Parathyroid adenoma (tissue), 2 donors: ENCODE measurements around the gene ASB2.

Experiments used
- H2AFZ ChIP-seq: fragments of 300-600 bp; sonication (generic); one replicate; pipeline ENCODE4 v1.7.0; 2017; ENCODE audit warnings: antibody characterized with exemption, mild to moderate bottlenecking
- H3K27ac ChIP-seq: fragments of 300-600 bp; sonication (generic); one replicate; pipeline ENCODE4 v1.7.0; 2017
- H3K27me3 ChIP-seq: fragments of 300-600 bp; sonication (generic); one replicate; pipeline ENCODE4 v1.7.0; 2017; ENCODE audit warnings: low read length; ENCODE audit not compliant: control insufficient read depth, insufficient read depth
- H3K36me3 ChIP-seq: fragments of 300-600 bp; sonication (generic); one replicate; pipeline ENCODE4 v1.7.0; 2017; ENCODE audit warnings: low read length; ENCODE audit not compliant: control insufficient read depth, insufficient read depth
- H3K4me1 ChIP-seq: fragments of 300-600 bp; sonication (generic); one replicate; pipeline ENCODE4 v1.7.0; 2017; ENCODE audit warnings: control low read depth
- H3K4me2 ChIP-seq: fragments of 300-600 bp; sonication (generic); one replicate; pipeline ENCODE4 v1.7.0; 2017; ENCODE audit warnings: low read length
- H3K4me3 ChIP-seq: fragments of 300-600 bp; sonication (generic); one replicate; pipeline ENCODE4 v1.7.0; 2017; ENCODE audit warnings: low read depth, low read length
- H3K79me2 ChIP-seq: fragments of 300-600 bp; sonication (generic); one replicate; pipeline ENCODE4 v1.7.0; 2017; ENCODE audit warnings: control low read depth
- H3K9ac ChIP-seq: fragments of 300-600 bp; sonication (generic); one replicate; pipeline ENCODE4 v1.7.0; 2017; ENCODE audit warnings: mild to moderate bottlenecking
- H3K9me3 ChIP-seq: fragments of 300-600 bp; sonication (generic); one replicate; pipeline ENCODE4 v1.7.0; 2017; ENCODE audit warnings: low read length; ENCODE audit not compliant: control insufficient read depth
- CTCF ChIP-seq: fragments of 300-600 bp; sonication (generic); IDR thresholded peaks from one replicate; pipeline ENCODE4 v1.7.0; 2017; ENCODE audit warnings: antibody characterized with exemption, mild to moderate bottlenecking
- donor health status: primary hyperparathyroidism.

Gene ASB2

GRCh38 chr14:93994919-93995682, 18.7 kb upstream of the ASB2 start:
- Histone ChIP-seq H3K27me3 (peaks cover 3% of the 10 kb centered on the region), H3K4me3 (no peak overlapping the region), H3K36me3 (no peaks in the 10 kb centered on the region), H3K27ac (no peak overlapping the region), H2AFZ (no peak overlapping the region), H3K9ac (no peak overlapping the region), H3K9me3 (no peaks in the 10 kb centered on the region), H3K79me2 (no peaks in the 10 kb centered on the region), H3K4me2 (no peak overlapping the region), H3K4me1 (no peaks in the 10 kb centered on the region)
- no peak for TF ChIP-seq CTCF

GRCh38 chr14:93993382-93993781, 17.0 kb upstream of the ASB2 start:
- no peaks in the 10 kb centered on the region for H3K79me2 ChIP-seq
- H3K9ac ChIP-seq = no peak overlapping the region
- H3K4me3 ChIP-seq = no peak overlapping the region
- H3K27me3 ChIP-seq = peaks cover 3% of the 10 kb centered on the region
- no peaks in the 10 kb centered on the region for H3K4me1 ChIP-seq
- TF ChIP-seq CTCF = no peak
- H3K4me2 ChIP-seq = no peak overlapping the region
- no peak overlapping the region for H3K27ac ChIP-seq
- H3K36me3 ChIP-seq = no peaks in the 10 kb centered on the region
- H3K9me3 ChIP-seq = no peaks in the 10 kb centered on the region
- no peak overlapping the region for H2AFZ ChIP-seq

GRCh38 chr14:93991649-93992048, 15.3 kb upstream of the ASB2 start:
- H3K4me3 ChIP-seq = no peak overlapping the region
- peaks cover 5% of the 10 kb centered on the region for H3K4me1 ChIP-seq
- no peak overlapping the region for H3K4me2 ChIP-seq
- no peak overlapping the region for H3K27ac ChIP-seq
- no peaks in the 10 kb centered on the region for H3K9me3 ChIP-seq
- TF ChIP-seq CTCF = no peak
- no peak overlapping the region for H2AFZ ChIP-seq
- H3K79me2 ChIP-seq = no peaks in the 10 kb centered on the region
- no peak overlapping the region for H3K9ac ChIP-seq
- no peaks in the 10 kb centered on the region for H3K36me3 ChIP-seq
- peaks cover 2% of the 10 kb centered on the region for H3K27me3 ChIP-seq

GRCh38 chr14:93991212-93991611, 14.8 kb upstream of the ASB2 start:
- Histone ChIP-seq H3K27me3 (no peaks in the 10 kb centered on the region), H3K79me2 (no peaks in the 10 kb centered on the region)
- no peak for TF ChIP-seq CTCF

GRCh38 chr14:93989939-93990338, 13.6 kb upstream of the ASB2 start:
- H3K27ac ChIP-seq = no peak overlapping the region
- H2AFZ ChIP-seq = no peak overlapping the region
- no peak overlapping the region for H3K4me2 ChIP-seq

More at GRCh38 chr14:93991212-93991611, 14.8 kb upstream of the ASB2 start:
- Histone ChIP-seq H3K27ac (no peak overlapping the region), H3K9me3 (no peaks in the 10 kb centered on the region), H2AFZ (no peak overlapping the region), H3K4me2 (no peak overlapping the region), H3K4me1 (peaks cover 5% of the 10 kb centered on the region), H3K4me3 (no peak overlapping the region), H3K36me3 (no peaks in the 10 kb centered on the region), H3K9ac (no peak overlapping the region)

More at GRCh38 chr14:93989939-93990338, 13.6 kb upstream of the ASB2 start:
- no peak overlapping the region for H3K4me3 ChIP-seq
- peaks cover 5% of the 10 kb centered on the region for H3K4me1 ChIP-seq
- H3K27me3 ChIP-seq = no peaks in the 10 kb centered on the region
- TF ChIP-seq CTCF = no peak
- H3K9me3 ChIP-seq = no peaks in the 10 kb centered on the region
- no peaks in the 10 kb centered on the region for H3K79me2 ChIP-seq
- no peak overlapping the region for H3K9ac ChIP-seq
- no peaks in the 10 kb centered on the region for H3K36me3 ChIP-seq
